Measurements from ENCODE around the gene UBQLN4. TPM values are rescaled to one million over a fixed set of nuclear protein-coding genes. Genes with fewer than 3 reads are reported as not detected.
"Not testable (repeated sequence)": the region's sequence is repeated elsewhere in the genome, so short reads cannot be mapped to it uniquely, and the experiment has no call there.

UBQLN4 gene
- total RNA-seq, 2 donors from 2014 or later, result 27.0 to 43.6 TPM

DNA sequence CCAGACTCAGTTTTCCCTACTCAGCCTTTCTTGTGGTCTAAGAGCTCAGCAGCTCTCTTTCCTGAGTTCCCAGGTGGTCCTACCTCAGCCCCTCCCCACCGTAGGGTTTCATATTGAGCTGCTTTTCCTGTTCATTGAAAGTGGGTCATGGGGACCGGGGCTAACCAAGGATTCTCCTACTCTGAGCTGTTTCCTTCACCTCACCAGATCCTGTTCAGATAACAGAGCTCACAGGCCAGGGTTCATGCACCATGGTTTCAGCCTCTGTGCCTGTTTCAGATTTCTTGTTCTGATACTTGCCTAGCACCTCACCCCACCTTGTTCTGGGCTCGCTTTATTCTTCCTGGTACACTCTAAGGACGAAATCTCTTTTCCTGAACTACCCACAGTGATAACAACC lies 8.5 kb downstream of the UBQLN4 start:
- H3K27ac ChIP-seq, result no peak overlapping the region
- no peaks in the 10 kb centered on the region for H3K27me3 ChIP-seq (replicated peaks; ENCODE audit: insufficient read depth)
- DNase-seq (ENCODE audit: low spot score), result no peak
- intact Hi-C loops (cut with DNase I), result no loop called here
- no peak overlapping the region for H3K4me3 ChIP-seq
- H3K4me1 ChIP-seq (replicated peaks), result no peaks in the 10 kb centered on the region
- WGBS, result 91% methylated on average over 4 of the region's 4 CpGs
- no peaks in the 10 kb centered on the region for H3K36me3 ChIP-seq
- H3K9me3 ChIP-seq, result no peaks in the 10 kb centered on the region
- no peak for TF ChIP-seq POLR2AphosphoS5 (IDR thresholded peaks at IDR 0.05)
- no peak for TF ChIP-seq CTCF (IDR thresholded peaks at IDR 0.05)
- no peak for TF ChIP-seq POLR2A (IDR thresholded peaks at IDR 0.05)

GRCh38 chr1:156042828-156043227 lies 10.8 kb downstream of the UBQLN4 start:
- no peak for DNase-seq (ENCODE audit: low spot score)
- intact Hi-C loops (cut with DNase I), result no loop called here
- no peaks in the 10 kb centered on the region for H3K4me1 ChIP-seq (replicated peaks)
- H3K9me3 ChIP-seq, result no peaks in the 10 kb centered on the region
- WGBS, result 97% methylated on average over 3 of the region's 3 CpGs
- TF ChIP-seq CTCF (IDR thresholded peaks at IDR 0.05) (no peak), POLR2AphosphoS5 (IDR thresholded peaks at IDR 0.05) (no peak), POLR2A (IDR thresholded peaks at IDR 0.05) (no peak)
- H3K4me3 ChIP-seq, result no peak overlapping the region
- H3K27ac ChIP-seq, result no peak overlapping the region
- no peaks in the 10 kb centered on the region for H3K27me3 ChIP-seq (replicated peaks; ENCODE audit: insufficient read depth)
- no peaks in the 10 kb centered on the region for H3K36me3 ChIP-seq

- H3K4me3 ChIP-seq; DNase-seq (ENCODE audit: low spot score); H3K27ac ChIP-seq; H3K9me3 ChIP-seq; H3K36me3 ChIP-seq; H3K27me3 ChIP-seq (replicated peaks; ENCODE audit: insufficient read depth); intact Hi-C loops (cut with DNase I); H3K4me1 ChIP-seq (replicated peaks): not testable (repeated sequence)
- WGBS, result 91% methylated on average over 4 of the region's 4 CpGs
These were observed 18.6 kb downstream of the UBQLN4 start for GRCh38 chr1:156034991-156035390.

- H3K4me3 ChIP-seq, result no peak overlapping the region
- DNase-seq (ENCODE audit: low spot score), result no peak
- H3K9me3 ChIP-seq, result no peaks in the 10 kb centered on the region
- H3K4me1 ChIP-seq (replicated peaks), result no peaks in the 10 kb centered on the region
- intact Hi-C loops (cut with DNase I), result no loop called here
- 60% methylated on average over 6 of the region's 6 CpGs for WGBS
- no peaks in the 10 kb centered on the region for H3K27me3 ChIP-seq (replicated peaks; ENCODE audit: insufficient read depth)
- H3K27ac ChIP-seq, result no peak overlapping the region
- H3K36me3 ChIP-seq, result no peaks in the 10 kb centered on the region
- TF ChIP-seq POLR2A (IDR thresholded peaks at IDR 0.05) (no peak), POLR2AphosphoS5 (IDR thresholded peaks at IDR 0.05) (no peak), CTCF (IDR thresholded peaks at IDR 0.05) (no peak)
These were observed 20.6 kb downstream of the UBQLN4 start for GRCh38 chr1:156033011-156033410.

DNA sequence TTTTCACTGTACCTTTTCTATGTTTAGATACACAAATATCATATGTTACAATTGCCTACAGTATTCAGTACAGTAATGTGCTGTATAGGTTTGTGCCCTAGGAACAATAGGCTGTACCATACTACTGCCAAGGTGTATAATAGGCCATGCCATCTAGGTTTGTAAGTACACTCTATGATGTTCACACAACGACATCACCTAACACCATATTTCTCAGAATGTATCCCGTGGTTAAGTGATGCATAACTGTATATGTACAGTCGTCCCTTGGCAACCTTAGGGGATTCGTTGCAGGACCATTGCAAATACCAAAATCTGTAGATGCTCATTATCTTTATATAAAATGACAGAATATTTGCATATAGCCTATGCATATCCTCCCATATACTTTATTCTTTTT lies 27.0 kb downstream of the UBQLN4 start:
- Histone ChIP-seq H3K27ac (no peak overlapping the region), H3K4me1 (replicated peaks) (no peaks in the 10 kb centered on the region), H3K27me3 (replicated peaks; ENCODE audit: insufficient read depth) (no peaks in the 10 kb centered on the region), H3K4me3 (no peak overlapping the region), H3K9me3 (no peaks in the 10 kb centered on the region), H3K36me3 (no peaks in the 10 kb centered on the region)
- TF ChIP-seq CTCF (IDR thresholded peaks at IDR 0.05), result no peak
- no peak for TF ChIP-seq POLR2A (IDR thresholded peaks at IDR 0.05)
- no peak for TF ChIP-seq POLR2AphosphoS5 (IDR thresholded peaks at IDR 0.05)
- DNase-seq (ENCODE audit: low spot score), result no peak
- WGBS, result 75% methylated on average over 4 of the region's 4 CpGs
- intact Hi-C loops (cut with DNase I), result no loop called here
